ENCODE measurements around the gene DIPK1A. TPM values are rescaled to one million over a fixed set of nuclear protein-coding genes. Genes with fewer than 3 reads are reported as not detected.

Gene DIPK1A
- total and polyA plus RNA-seq, 12 donors, result 0.91 to 10.2 (median 3.0) TPM

DNA sequence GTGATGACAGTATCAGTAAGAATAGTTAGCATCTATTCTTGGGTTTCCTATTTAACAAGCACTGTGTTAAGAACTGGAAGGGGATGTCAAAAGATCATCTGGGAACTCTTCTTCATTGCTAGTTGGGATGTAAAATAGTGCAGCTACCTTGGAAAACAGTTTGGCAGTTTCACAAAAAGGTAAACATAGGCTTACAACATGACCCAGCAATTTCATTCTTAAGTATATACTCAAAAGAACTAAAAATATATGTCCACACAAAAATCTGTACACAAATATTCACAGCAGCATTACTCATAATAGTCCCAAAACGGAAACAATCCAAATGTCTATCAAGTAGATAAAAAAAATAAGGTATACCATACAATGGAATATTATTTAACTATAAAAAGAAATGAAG, 45.7 kb downstream of the DIPK1A start:
- no peak for TF ChIP-seq POLR2A (IDR thresholded peaks at IDR 0.05)
- intact Hi-C loops (cut with DNase I), result no loop called here
- no peak overlapping the region for H3K27ac ChIP-seq
- no peaks in the 10 kb centered on the region for H3K9me3 ChIP-seq (replicated peaks in 1 of 3)
- DNase-seq, result no peak
- H3K4me3 ChIP-seq, result no peak overlapping the region
- no peaks in the 10 kb centered on the region for H3K36me3 ChIP-seq (replicated peaks in 1 of 2)
- WGBS, 4 donors, result 70 to 93% (median 82%) methylated on average over 1 of the region's 1 CpG
- no peaks in the 10 kb centered on the region for H3K27me3 ChIP-seq
- no peaks in the 10 kb centered on the region for H3K4me1 ChIP-seq (replicated peaks in 1 of 2)

DNA sequence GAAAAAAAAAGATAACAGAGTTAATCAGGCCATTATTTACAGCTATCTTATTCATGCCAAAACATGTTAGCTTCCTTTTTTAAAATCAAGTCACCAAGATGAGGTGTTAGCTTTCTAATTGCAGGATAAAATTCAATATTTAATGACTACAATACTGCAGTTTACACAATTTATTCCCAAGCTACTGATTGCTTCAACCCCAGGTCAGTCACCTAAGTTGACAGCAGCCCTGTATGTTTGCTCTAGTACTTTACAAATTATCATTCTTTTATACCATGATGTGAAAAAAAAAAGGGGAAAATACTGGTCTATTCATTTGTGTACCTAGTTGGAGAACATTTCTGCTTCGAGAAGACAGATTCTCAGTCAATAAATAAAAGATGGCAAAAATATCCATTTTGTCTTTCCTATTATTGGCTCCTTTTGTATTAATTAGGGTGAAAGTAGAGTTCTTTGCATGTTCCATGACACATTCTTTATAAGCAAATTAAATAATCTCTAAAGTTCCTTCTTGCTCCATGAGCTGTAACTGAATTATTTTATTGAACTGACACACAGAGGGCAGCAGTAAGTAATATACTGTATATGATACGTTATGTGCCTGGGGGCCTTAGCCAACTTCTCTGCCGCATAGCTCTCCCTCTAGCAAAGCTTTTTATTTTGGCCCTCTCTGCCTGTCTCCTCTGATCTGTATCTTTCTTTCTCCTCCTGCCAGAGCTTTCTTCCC, 48.0 kb downstream of the DIPK1A start:
- WGBS, 4 donors, result 80 to 90% (median 89%) methylated on average over 3 of the region's 3 CpGs
- TF ChIP-seq, protein P1, sequence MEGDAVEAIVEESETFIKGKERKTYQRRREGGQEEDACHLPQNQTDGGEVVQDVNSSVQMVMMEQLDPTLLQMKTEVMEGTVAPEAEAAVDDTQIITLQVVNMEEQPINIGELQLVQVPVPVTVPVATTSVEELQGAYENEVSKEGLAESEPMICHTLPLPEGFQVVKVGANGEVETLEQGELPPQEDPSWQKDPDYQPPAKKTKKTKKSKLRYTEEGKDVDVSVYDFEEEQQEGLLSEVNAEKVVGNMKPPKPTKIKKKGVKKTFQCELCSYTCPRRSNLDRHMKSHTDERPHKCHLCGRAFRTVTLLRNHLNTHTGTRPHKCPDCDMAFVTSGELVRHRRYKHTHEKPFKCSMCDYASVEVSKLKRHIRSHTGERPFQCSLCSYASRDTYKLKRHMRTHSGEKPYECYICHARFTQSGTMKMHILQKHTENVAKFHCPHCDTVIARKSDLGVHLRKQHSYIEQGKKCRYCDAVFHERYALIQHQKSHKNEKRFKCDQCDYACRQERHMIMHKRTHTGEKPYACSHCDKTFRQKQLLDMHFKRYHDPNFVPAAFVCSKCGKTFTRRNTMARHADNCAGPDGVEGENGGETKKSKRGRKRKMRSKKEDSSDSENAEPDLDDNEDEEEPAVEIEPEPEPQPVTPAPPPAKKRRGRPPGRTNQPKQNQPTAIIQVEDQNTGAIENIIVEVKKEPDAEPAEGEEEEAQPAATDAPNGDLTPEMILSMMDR (IDR thresholded peaks at IDR 0.05), result no peak
- TF ChIP-seq POLR2A (IDR thresholded peaks at IDR 0.05), result no peak
- intact Hi-C loops (cut with DNase I), result no loop called here
- no peaks in the 10 kb centered on the region for H3K9me3 ChIP-seq (replicated peaks in 1 of 3)
- DNase-seq, result no peak
- H3K4me3 ChIP-seq, result no peak overlapping the region
- H3K36me3 ChIP-seq (replicated peaks in 1 of 2), result no peaks in the 10 kb centered on the region
- no peak overlapping the region for H3K27ac ChIP-seq
- no peaks in the 10 kb centered on the region for H3K27me3 ChIP-seq
- no peaks in the 10 kb centered on the region for H3K4me1 ChIP-seq (replicated peaks in 1 of 2)

DNA sequence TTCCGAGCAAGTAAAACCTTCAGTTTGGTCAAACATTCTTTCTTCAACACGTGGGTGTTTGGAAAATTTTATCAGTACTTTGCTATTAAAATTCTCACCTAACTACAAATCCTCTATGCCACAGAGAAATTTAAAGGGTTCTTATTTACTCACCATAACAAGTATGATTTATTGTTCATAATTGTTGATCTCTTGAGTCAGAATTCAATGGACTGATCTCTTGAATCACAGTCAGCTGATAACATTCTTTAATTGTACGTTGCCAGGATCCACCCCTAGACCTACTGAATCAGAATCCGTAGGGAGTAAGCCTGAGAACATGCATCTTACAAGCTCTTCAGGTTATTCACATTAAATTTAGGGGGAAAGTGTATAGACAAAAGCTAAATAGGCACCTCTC, 51.2 kb downstream of the DIPK1A start:
- WGBS, 4 donors, result 71 to 84% (median 77%) methylated on average over 4 of the region's 4 CpGs
- intact Hi-C loops (cut with DNase I), result no loop called here
- TF ChIP-seq, protein P1 (IDR thresholded peaks at IDR 0.05), result no peak
- no peak for TF ChIP-seq POLR2A (IDR thresholded peaks at IDR 0.05)
- no peak overlapping the region for H3K4me3 ChIP-seq
- no peaks in the 10 kb centered on the region for H3K4me1 ChIP-seq (replicated peaks in 1 of 2)
- no peaks in the 10 kb centered on the region for H3K9me3 ChIP-seq (replicated peaks in 1 of 3)
- no peaks in the 10 kb centered on the region for H3K36me3 ChIP-seq (replicated peaks in 1 of 2)
- H3K27me3 ChIP-seq, result no peaks in the 10 kb centered on the region
- no peak for DNase-seq
- H3K27ac ChIP-seq, result no peak overlapping the region

DNA sequence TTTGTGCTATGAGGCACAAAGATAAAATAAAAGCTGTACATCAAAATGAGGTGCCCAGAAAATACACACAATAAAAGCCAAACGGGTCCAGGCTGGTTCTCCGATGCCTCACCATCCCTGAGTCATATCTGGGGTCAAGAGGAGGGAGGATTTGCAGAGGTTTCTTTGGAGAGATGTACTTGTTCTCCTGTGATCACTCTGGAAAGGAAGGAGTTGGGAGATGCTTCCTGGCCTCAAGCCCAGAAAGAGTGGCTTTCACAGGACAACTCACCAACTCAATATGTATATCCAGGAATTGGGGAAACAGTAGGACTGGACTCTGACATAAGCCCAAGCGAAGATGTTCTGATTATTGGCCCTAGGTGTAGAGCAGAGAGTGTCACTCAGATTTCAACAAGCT, 51.9 kb downstream of the DIPK1A start:
- DNase-seq, result peak in 1 of 7 donors; percentile 3
- no peaks in the 10 kb centered on the region for H3K27me3 ChIP-seq
- H3K36me3 ChIP-seq (replicated peaks in 1 of 2), result no peaks in the 10 kb centered on the region
- H3K4me3 ChIP-seq, result no peak overlapping the region
- intact Hi-C loops (cut with DNase I), result no loop called here
- TF ChIP-seq, protein P1 (IDR thresholded peaks at IDR 0.05), result no peak
- no peak for TF ChIP-seq POLR2A (IDR thresholded peaks at IDR 0.05)
- whole genome bisulfite sequencing, 4 donors, result 90 to 92% (median 91%) methylated on average over 3 of the region's 3 CpGs
- no peaks in the 10 kb centered on the region for H3K9me3 ChIP-seq (replicated peaks in 1 of 3)
- H3K4me1 ChIP-seq (replicated peaks in 1 of 2), result no peaks in the 10 kb centered on the region
- no peak overlapping the region for H3K27ac ChIP-seq

Data from adrenal gland (tissue), 12 donors.